Measurements from ENCODE around the gene ALLC. TPM values are rescaled to one million over a fixed set of nuclear protein-coding genes. Genes with fewer than 3 reads are reported as not detected.
"Not testable (repeated sequence)": the region's sequence is repeated elsewhere in the genome, so short reads cannot be mapped to it uniquely, and the experiment has no call there.

Gene ALLC
- total RNA-seq (10 to 100 TPM in 1 of 2 donors, 1 to 10 TPM in 1; 8.1 to 18.5 TPM), polyA plus RNA-seq (ENCODE audit: insufficient read depth, low read depth, low replicate concordance) (35.1 TPM)
- long read RNA-seq, donor 1: 0 reads
- long read RNA-seq, donor 2: 0 reads

DNA sequence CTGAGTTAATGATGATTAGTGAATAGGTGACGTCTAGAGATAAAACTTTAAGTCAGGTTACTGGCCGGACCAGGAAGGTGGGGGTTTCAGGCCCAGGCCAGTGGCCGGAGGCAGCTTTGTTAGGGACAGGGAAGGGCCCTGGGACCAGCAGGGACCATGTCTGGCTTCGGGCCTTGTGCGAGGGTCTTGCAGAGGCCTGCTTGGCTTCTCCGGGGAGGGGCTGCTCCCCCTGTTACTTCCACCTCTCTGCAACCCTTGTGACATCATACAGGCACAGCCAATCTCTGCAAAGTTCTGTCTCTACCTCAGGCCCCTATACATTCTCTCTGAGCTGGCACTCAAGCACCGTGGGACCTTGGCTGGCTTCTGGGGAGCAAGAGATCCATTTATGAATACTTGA is at the start of gene ALLC:
Gene ALLC (plus strand): TSS at position 320 of the 400 bp plus-strand sequence. CDS start 12,958 bp downstream, outside the sequence.
- Histone ChIP-seq H3K27me3 (no peaks in the 10 kb centered on the region), H3K4me1 (peaks cover 28% of the 10 kb centered on the region), H3K36me3 (ENCODE audit: low read depth, missing control alignments) (no peaks in the 10 kb centered on the region), H3K4me3 (no peak within 1 kb of the TSS), H3K27ac (peak within 1 kb of the TSS; percentile 60 to 80), H3K9me3 (no peaks in the 10 kb centered on the region)
- no peak for TF ChIP-seq CTCF (IDR thresholded peaks at IDR 0.05)
- DNase-seq: no peak
- intact Hi-C loops (cut with DNase I; ENCODE audit: low total_unique reads): no loop called here
- whole genome bisulfite sequencing, 2 donors: 87 to 89% methylated on average over 7 of the region's 7 CpGs

DNA sequence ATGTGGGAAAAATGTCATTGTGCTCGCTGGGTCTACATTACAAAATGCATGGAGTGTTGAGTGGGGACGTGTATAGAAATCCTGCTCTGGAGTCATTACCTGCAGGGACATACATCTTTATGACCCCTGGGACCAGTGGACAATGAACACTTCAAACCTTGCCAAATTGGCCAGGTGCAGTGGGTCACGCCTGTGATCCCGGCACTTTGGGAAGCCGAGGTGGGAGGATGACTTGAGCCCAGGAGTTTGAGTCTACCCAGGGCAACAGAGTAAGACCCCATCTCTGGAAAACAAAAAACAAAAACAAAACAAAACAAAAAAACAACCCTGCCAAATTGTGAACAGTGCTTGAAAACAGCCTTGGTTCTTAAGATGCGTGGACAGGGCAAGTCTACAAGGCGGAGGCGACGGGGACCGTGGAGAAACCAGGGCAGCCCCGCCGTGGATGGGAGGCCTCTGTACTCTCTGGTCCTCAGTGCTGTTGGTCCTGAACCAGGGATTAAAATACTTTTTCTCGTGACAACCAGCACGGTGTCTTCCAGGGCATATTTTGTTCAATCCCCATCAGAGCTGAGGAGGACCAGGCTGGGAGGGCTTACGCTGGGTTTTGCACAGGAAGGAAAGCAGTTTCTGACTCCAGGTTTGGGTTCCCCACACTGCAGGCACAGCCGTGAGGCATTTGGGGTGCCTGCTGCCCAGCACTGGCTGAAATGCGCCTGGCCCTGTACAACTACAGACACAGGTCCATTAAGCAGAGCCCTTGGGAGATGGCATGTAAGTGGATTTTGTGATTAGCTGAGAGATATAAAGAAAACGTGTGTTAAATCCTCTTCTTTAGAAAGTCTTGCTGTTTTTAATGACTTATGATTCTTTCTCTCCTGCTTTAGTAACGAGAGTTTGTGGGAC is 49.4 kb upstream of the ALLC start:
- H3K27ac ChIP-seq: no peak overlapping the region
- H3K36me3 ChIP-seq (ENCODE audit: low read depth, missing control alignments): no peaks in the 10 kb centered on the region
- TF ChIP-seq CTCF (IDR thresholded peaks at IDR 0.05): no peak
- TF ChIP-seq POLR2A (IDR thresholded peaks at IDR 0.05): no peak
- intact Hi-C loops (cut with DNase I; ENCODE audit: low total_unique reads): no loop called here
- no peaks in the 10 kb centered on the region for H3K27me3 ChIP-seq
- WGBS, 2 donors: 71 to 84% methylated on average over 17 to 19 of the region's 19 CpGs
- no peaks in the 10 kb centered on the region for H3K9me3 ChIP-seq
- no peak overlapping the region for H3K4me3 ChIP-seq
- no peaks in the 10 kb centered on the region for H3K4me1 ChIP-seq
- peak; percentile 10 for DNase-seq

DNA sequence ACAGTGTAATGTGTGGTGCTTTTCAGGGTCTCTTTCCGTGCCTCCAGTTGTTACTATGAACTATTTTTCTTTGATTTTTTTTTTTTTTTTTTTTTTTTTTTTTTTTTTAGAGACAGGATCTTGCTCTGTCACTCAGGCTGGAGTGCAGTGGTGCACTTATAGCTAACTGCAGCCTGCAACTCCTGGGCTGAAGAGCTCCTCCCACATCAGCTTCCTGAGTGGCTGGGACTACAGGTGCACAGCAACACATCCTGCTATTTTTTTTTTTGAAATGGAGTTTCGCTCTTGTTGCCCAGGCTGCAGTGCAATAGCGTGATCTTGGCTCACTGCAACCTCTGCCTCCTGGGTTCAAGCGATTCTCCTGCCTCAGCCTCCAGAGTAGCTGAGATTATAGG is 48.7 kb upstream of the ALLC start:
- DNase-seq: peak; percentile 11
- 83 to 89% methylated on average over 4 of the region's 4 CpGs for WGBS, 2 donors
- H3K4me3 ChIP-seq; H3K36me3 ChIP-seq (ENCODE audit: low read depth, missing control alignments); H3K4me1 ChIP-seq; intact Hi-C loops (cut with DNase I; ENCODE audit: low total_unique reads); H3K27me3 ChIP-seq; H3K9me3 ChIP-seq; H3K27ac ChIP-seq: not testable (repeated sequence)

DNA sequence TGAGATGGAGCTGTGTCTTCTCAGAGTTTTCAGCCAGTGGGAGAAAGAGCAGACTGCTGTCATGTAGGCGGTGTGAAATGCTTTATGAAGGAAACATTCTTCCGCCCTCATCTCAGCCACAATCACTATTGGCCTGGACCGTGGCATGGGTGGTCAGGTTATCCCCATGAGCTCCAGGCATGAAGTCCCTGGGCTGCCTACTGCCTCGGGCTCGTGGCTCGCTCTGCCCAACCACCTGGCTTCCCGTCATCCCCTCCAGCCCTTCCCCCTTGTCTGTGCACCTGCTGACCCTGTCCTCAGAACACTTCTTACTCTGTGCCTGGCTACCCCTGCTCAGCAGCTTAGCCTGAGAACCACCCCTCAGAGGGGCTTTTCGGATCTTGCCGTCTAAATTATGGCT is 47.6 kb upstream of the ALLC start:
- WGBS, 2 donors: 91 to 95% methylated on average over 9 of the region's 9 CpGs
- peak; percentile 10 for DNase-seq
- no peak for TF ChIP-seq POLR2A (IDR thresholded peaks at IDR 0.05)
- TF ChIP-seq CTCF (IDR thresholded peaks at IDR 0.05): no peak

GRCh38 chr2:3610881-3611505 is 47.0 kb upstream of the ALLC start:
- Histone ChIP-seq H3K36me3 (ENCODE audit: low read depth, missing control alignments) (no peaks in the 10 kb centered on the region), H3K4me3 (no peak overlapping the region), H3K9me3 (no peaks in the 10 kb centered on the region), H3K4me1 (no peaks in the 10 kb centered on the region), H3K27me3 (no peaks in the 10 kb centered on the region), H3K27ac (no peak overlapping the region)
- TF ChIP-seq CTCF (IDR thresholded peaks at IDR 0.05) (no peak), POLR2A (IDR thresholded peaks at IDR 0.05) (no peak)
- DNase-seq: no peak
- WGBS, 2 donors: 74 to 87% methylated on average over 23 of the region's 23 CpGs
- intact Hi-C loops (cut with DNase I; ENCODE audit: low total_unique reads): no loop called here

More for the DNA sequence above, 47.6 kb upstream of the ALLC start:
- Histone ChIP-seq H3K27me3 (no peaks in the 10 kb centered on the region), H3K9me3 (no peaks in the 10 kb centered on the region), H3K36me3 (ENCODE audit: low read depth, missing control alignments) (no peaks in the 10 kb centered on the region), H3K4me1 (no peaks in the 10 kb centered on the region), H3K27ac (no peak overlapping the region), H3K4me3 (no peak overlapping the region)
- intact Hi-C loops (cut with DNase I; ENCODE audit: low total_unique reads): no loop called here

All from testis (tissue), 5 donors.